ENCODE data around the gene SNX20. TPM values are rescaled to one million over a fixed set of nuclear protein-coding genes. Genes with fewer than 3 reads are reported as not detected.

SNX20 gene
- total and polyA plus RNA-seq, 4 experiments from 2014 or later: 62.5 to 106 (median 89.5) TPM

- DNase-seq: no peak
- H3K9me3 Mint-ChIP-seq: peaks cover 0 to 13% (median 10%) of the 10 kb centered on the region in 8 donors
- intact Hi-C loops (cut with micrococcal nuclease): no loop called here
- CTCF ChIA-PET (ENCODE audit: partially characterized antibody): interaction anchor here (0.6 to 24.1 kb wide), 10 partner anchors 9 to 348 kb away, joined by 3 to 458 read pairs (median 4); partner anchors contain the start of gene CYLD
- H3K4me3 ChIP-seq (ENCODE audit: low read length in 2 of 2): no peak overlapping the region
- H3K4me1 Mint-ChIP-seq: peaks cover 38 to 61% (median 50%) of the 10 kb centered on the region in 4 donors
- H3K36me3 ChIP-seq (ENCODE audit: insufficient read depth, low read length): peaks cover 60% of the 10 kb centered on the region
- H3K27ac Mint-ChIP-seq: peak overlapping the region; percentile 78 to 99 (median 90)
- H3K27me3 Mint-ChIP-seq: no peaks in the 10 kb centered on the region
- POLR2A ChIA-PET (ENCODE audit: partially characterized antibody): interaction anchor here (0.6 to 19.4 kb wide), 10 partner anchors 7 to 646 kb away, joined by 3 to 478 read pairs (median 4); partner anchors contain the start of genes BRD7, CYLD and NOD2
- H3K27ac ChIP-seq (ENCODE audit: low read depth, low read length): peak overlapping the region; percentile 90
- no peaks in the 10 kb centered on the region for H3K27me3 ChIP-seq (ENCODE audit: insufficient read depth, low read length)
- H3K9me3 ChIP-seq (ENCODE audit: control insufficient read depth in 1 of 2, low read length in 2 of 2): peaks cover 5 to 6% of the 10 kb centered on the region in 2 donors
- H3K36me3 Mint-ChIP-seq: peaks cover 71 to 74% of the 10 kb centered on the region in 2 donors
- peak overlapping the region; percentile 57 to 97 (median 94) for H3K4me3 Mint-ChIP-seq
- H3K4me1 ChIP-seq (ENCODE audit: insufficient read depth, low read length): peaks cover 61% of the 10 kb centered on the region
These were observed 3.8 kb downstream of the SNX20 start for GRCh38 chr16:50677351-50677750.

- Histone ChIP-seq H3K27ac (ENCODE audit: low read depth, low read length) (peak overlapping the region; percentile 90), H3K4me1 (ENCODE audit: insufficient read depth, low read length) (peaks cover 55% of the 10 kb centered on the region), H3K9me3 (ENCODE audit: control insufficient read depth in 1 of 2, low read length in 2 of 2) (peaks cover 10 to 12% of the 10 kb centered on the region in 2 donors), H3K4me3 (ENCODE audit: low read length in 2 of 2) (no peak overlapping the region), H3K36me3 (ENCODE audit: insufficient read depth, low read length) (peaks cover 66% of the 10 kb centered on the region), H3K27me3 (ENCODE audit: insufficient read depth, low read length) (no peaks in the 10 kb centered on the region)
- peak overlapping the region; percentile 53 to 99 (median 90) for H3K27ac Mint-ChIP-seq
- peak overlapping the region in 4 of 8 donors; percentile 63 to 97 (median 93) for H3K4me3 Mint-ChIP-seq
- peaks cover 33 to 55% (median 46%) of the 10 kb centered on the region in 4 donors for H3K4me1 Mint-ChIP-seq
- POLR2A ChIA-PET (ENCODE audit: partially characterized antibody): interaction anchor here (0.6 to 19.4 kb wide), 7 partner anchors 7 to 646 kb away, joined by 3 to 478 read pairs (median 11); partner anchors contain the start of genes BRD7, CYLD and NOD2
- CTCF ChIA-PET (ENCODE audit: partially characterized antibody): interaction anchor here (1.1 to 24.1 kb wide), 7 partner anchors 8 to 348 kb away, joined by 3 to 458 read pairs (median 16); partner anchors contain the start of gene CYLD
- H3K27me3 Mint-ChIP-seq: no peaks in the 10 kb centered on the region
- no peak for DNase-seq
- peaks cover 0 to 19% (median 16%) of the 10 kb centered on the region in 8 donors for H3K9me3 Mint-ChIP-seq
- H3K36me3 Mint-ChIP-seq: peaks cover 77 to 80% of the 10 kb centered on the region in 2 donors
- intact Hi-C loops (cut with micrococcal nuclease): no loop called here
These were observed 4.4 kb downstream of the SNX20 start for GRCh38 chr16:50676684-50677225.

DNA sequence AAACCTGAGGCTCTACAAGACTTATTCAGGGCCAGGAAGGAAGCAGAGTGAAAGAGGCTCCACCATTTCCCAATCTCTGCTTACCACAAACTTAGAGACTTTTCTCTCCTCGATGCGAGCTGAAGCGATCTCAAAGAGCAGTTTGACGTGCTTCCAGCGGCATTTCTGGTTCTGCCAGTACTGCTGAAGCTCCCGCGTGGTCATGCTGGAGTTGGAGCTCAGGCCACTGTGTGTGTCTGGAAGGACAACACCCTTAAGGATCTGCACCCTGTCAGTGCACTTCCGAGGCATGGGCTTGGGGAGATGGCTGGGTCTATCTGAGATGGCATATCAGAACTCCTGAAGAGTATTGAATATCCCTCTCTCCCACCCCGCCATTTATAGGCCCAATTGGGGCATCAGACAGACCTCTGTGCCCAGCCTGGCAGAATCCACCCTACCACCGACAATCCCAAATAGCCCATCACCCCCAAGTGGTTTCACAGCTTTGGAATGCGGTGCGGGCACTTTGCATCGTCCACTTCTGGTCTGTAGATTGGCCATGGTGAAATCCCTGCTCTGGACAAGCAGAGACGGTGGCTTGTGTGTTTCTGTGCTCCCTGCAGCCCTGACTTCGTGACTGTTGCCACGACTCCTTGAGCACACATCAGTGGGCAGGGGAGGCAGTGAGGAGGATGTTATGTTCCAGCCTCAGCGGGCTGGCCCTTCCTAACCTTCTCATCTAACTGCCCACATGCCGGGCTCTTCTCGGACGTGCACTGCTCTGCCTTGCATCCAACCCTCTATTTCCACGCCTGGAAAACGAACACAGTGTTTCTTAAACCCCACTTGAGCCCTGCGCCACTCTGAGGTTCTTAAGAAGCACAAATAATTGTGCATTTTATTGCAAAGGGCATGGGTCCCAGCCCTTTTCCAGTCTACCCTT, 5.2 kb downstream of the SNX20 start:
- Histone ChIP-seq H3K4me3 (ENCODE audit: low read length in 2 of 2) (no peak overlapping the region), H3K4me1 (ENCODE audit: insufficient read depth, low read length) (peaks cover 49% of the 10 kb centered on the region), H3K36me3 (ENCODE audit: insufficient read depth, low read length) (peaks cover 66% of the 10 kb centered on the region), H3K27ac (ENCODE audit: low read depth, low read length) (no peak overlapping the region), H3K27me3 (ENCODE audit: insufficient read depth, low read length) (no peaks in the 10 kb centered on the region), H3K9me3 (ENCODE audit: control insufficient read depth in 1 of 2, low read length in 2 of 2) (peaks cover 13% of the 10 kb centered on the region in 2 donors)
- ChIA-PET POLR2A (ENCODE audit: partially characterized antibody) (interaction anchor here (1.2 to 19.4 kb wide), 8 partner anchors 6 to 129 kb away, joined by 3 to 478 read pairs (median 118); partner anchors contain the start of genes CYLD, NOD2 and SNX20), CTCF (ENCODE audit: partially characterized antibody) (interaction anchor here (8.4 to 24.1 kb wide), 3 partner anchors 8 to 131 kb away, joined by 136 to 458 read pairs (median 289); no protein-coding TSS in a partner anchor)
- intact Hi-C loops (cut with micrococcal nuclease): no loop called here
- Mint-ChIP-seq H3K4me3 (peak overlapping the region in 2 of 8 donors; percentile 4 to 13), H3K36me3 (peaks cover 82 to 83% of the 10 kb centered on the region in 2 donors), H3K4me1 (peaks cover 31 to 57% (median 43%) of the 10 kb centered on the region in 4 donors), H3K27ac (peak overlapping the region; percentile 30 to 99 (median 86)), H3K27me3 (no peaks in the 10 kb centered on the region), H3K9me3 (peaks cover 0 to 24% (median 20%) of the 10 kb centered on the region in 8 donors)
- no peak for DNase-seq

DNA sequence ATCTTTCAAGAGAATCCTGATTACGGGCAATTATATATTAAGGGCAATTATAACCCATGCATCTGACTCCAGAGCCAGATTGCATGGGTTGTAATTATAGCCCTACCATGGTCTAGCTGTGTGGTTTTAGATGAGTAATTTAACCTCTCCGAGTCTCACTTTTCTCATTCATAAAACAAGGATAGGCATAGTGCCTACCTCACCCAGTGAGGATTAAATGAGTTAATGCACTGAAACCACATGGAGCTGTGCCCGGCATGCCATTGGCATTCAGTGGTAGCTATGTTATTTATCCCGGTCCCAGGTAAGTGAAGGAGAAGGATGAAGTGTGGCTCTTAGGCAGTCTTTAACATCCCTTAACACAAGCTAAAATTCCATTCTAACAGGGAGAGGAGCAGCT, 6.3 kb downstream of the SNX20 start:
- H3K4me1 ChIP-seq (ENCODE audit: insufficient read depth, low read length): peaks cover 43% of the 10 kb centered on the region
- Mint-ChIP-seq H3K9me3 (peaks cover 0 to 24% (median 20%) of the 10 kb centered on the region in 8 donors), H3K27me3 (no peaks in the 10 kb centered on the region), H3K4me1 (peaks cover 31 to 51% (median 40%) of the 10 kb centered on the region in 4 donors), H3K4me3 (no peak overlapping the region), H3K27ac (peak overlapping the region in 2 of 7 donors; percentile 87), H3K36me3 (peaks cover 77 to 85% of the 10 kb centered on the region in 2 donors)
- H3K27ac ChIP-seq (ENCODE audit: low read depth, low read length): no peak overlapping the region
- DNase-seq: no peak
- H3K27me3 ChIP-seq (ENCODE audit: insufficient read depth, low read length): no peaks in the 10 kb centered on the region
- H3K36me3 ChIP-seq (ENCODE audit: insufficient read depth, low read length): peaks cover 66% of the 10 kb centered on the region
- no peak overlapping the region for H3K4me3 ChIP-seq (ENCODE audit: low read length in 2 of 2)
- ChIA-PET CTCF (ENCODE audit: partially characterized antibody) (interaction anchor here (8.4 to 24.1 kb wide), 3 partner anchors 6 to 132 kb away, joined by 136 to 458 read pairs (median 289); no protein-coding TSS in a partner anchor), POLR2A (ENCODE audit: partially characterized antibody) (interaction anchor here (1.1 to 19.4 kb wide), 6 partner anchors 5 to 336 kb away, joined by 3 to 478 read pairs (median 122); partner anchors contain the start of genes CYLD, NOD2 and SNX20)
- peaks cover 13% of the 10 kb centered on the region in 2 donors for H3K9me3 ChIP-seq (ENCODE audit: control insufficient read depth in 1 of 2, low read length in 2 of 2)
- intact Hi-C loops (cut with micrococcal nuclease): no loop called here

DNA sequence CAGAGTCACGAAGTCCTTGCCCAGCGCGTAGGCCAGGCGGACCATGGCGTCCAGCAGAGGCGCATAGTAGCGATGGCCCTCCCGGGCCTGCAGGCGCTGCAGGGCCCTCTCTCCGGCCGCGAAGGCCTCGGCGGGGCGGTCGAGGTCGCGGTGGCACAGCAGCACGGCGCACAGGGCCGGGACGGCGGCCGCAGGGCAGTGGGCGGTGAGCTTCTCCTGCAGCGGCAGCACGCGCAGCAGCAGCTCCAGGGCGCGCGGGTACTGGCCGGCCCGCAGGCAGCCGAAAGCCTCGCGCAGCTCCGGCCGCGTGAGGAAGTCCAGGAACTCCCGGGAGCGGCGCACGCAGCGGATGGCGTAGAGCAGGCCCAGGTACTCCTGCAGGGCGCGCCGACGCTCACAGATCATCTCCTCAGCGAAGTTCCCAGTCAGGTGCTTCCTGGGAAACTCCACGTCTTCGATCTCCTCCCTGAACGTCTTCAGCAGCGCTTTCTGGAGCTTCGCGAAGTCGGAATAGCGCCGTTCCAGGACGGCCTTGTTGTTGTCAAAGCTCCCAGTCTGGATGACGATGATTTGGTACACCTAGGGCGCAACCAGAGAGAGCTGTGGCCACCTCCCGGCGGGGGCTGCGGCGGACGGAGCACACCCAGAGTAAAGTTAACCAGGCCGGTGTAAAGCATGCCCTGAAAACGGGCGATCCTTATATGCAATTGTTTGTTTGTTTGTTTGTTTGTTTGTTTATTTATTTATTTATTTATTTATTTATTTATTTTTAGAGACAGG, 7.4 kb downstream of the SNX20 start:
- Mint-ChIP-seq H3K27me3 (no peaks in the 10 kb centered on the region), H3K9me3 (peaks cover 0 to 24% (median 20%) of the 10 kb centered on the region in 8 donors), H3K4me3 (no peak overlapping the region), H3K27ac (peak overlapping the region in 2 of 7 donors; percentile 12 to 87), H3K4me1 (peaks cover 23 to 40% (median 31%) of the 10 kb centered on the region in 4 donors), H3K36me3 (peaks cover 73 to 83% of the 10 kb centered on the region in 2 donors)
- peaks cover 13% of the 10 kb centered on the region in 2 donors for H3K9me3 ChIP-seq (ENCODE audit: control insufficient read depth in 1 of 2, low read length in 2 of 2)
- intact Hi-C loops (cut with micrococcal nuclease): no loop called here
- ChIA-PET CTCF (ENCODE audit: partially characterized antibody) (interaction anchor here (2.5 to 24.1 kb wide), 4 partner anchors 5 to 133 kb away, joined by 7 to 458 read pairs (median 212); no protein-coding TSS in a partner anchor), POLR2A (ENCODE audit: partially characterized antibody) (interaction anchor here (1.1 to 19.4 kb wide), 5 partner anchors 8 to 335 kb away, joined by 3 to 478 read pairs (median 19); partner anchors contain the start of genes CYLD, NOD2 and SNX20)
- H3K36me3 ChIP-seq (ENCODE audit: insufficient read depth, low read length): peaks cover 71% of the 10 kb centered on the region
- no peak overlapping the region for H3K4me3 ChIP-seq (ENCODE audit: low read length in 2 of 2)
- H3K27me3 ChIP-seq (ENCODE audit: insufficient read depth, low read length): no peaks in the 10 kb centered on the region
- no peak for DNase-seq
- H3K4me1 ChIP-seq (ENCODE audit: insufficient read depth, low read length): peaks cover 32% of the 10 kb centered on the region
- H3K27ac ChIP-seq (ENCODE audit: low read depth, low read length): no peak overlapping the region

Measured in CD4-positive, alpha-beta memory T cell (primary cell).